Liver (tissue), 9 donors: ENCODE measurements around the gene PRELID1. TPM values are rescaled to one million over a fixed set of nuclear protein-coding genes. Genes with fewer than 3 reads are reported as not detected.

Source experiments
- DNase-seq: peaks from one replicate; pipeline ENCODE4 v3.0.0-alpha.2; 2017; ENCODE audit warnings: low spot score
- H3K27ac ChIP-seq, 2 donors: one replicate each; pipeline ENCODE4 v1.7.0; 2013; ENCODE audit warnings: inconsistent platforms in 2 of 2, low read length in 2 of 2, control low read depth in 1 of 2, low read depth in 1 of 2, mild to moderate bottlenecking in 1 of 2
- H3K27me3 ChIP-seq, 4 donors: one replicate each; pipeline versions ENCODE4 v1.6.1 to v1.7.0; 2013; ENCODE audit warnings: low read length in 3 of 4, inconsistent platforms in 1 of 4, mild to moderate bottlenecking in 1 of 4, moderate library complexity in 1 of 4; ENCODE audit not compliant: control insufficient read depth in 4 of 4, insufficient read depth in 4 of 4
- H3K36me3 ChIP-seq, 4 donors: one replicate each; pipeline versions ENCODE4 v1.6.1 to v1.7.0; 2013; ENCODE audit warnings: low read length in 3 of 4, mild to moderate bottlenecking in 3 of 4, low read depth in 1 of 4, moderate library complexity in 1 of 4; ENCODE audit not compliant: control insufficient read depth in 4 of 4, insufficient read depth in 3 of 4
- H3K4me1 ChIP-seq, 4 donors: one replicate each; pipeline versions ENCODE4 v1.6.1 to v1.7.0; 2013; ENCODE audit warnings: low read length in 3 of 4, mild to moderate bottlenecking in 3 of 4, moderate library complexity in 1 of 4; ENCODE audit not compliant: control insufficient read depth in 4 of 4, insufficient read depth in 4 of 4
- H3K4me3 ChIP-seq, 3 donors: one replicate each; pipeline versions ENCODE4 v1.6.1 to v1.7.0; 2013; ENCODE audit warnings: low read length in 3 of 3, control low read depth in 1 of 3, low read depth in 1 of 3, mild to moderate bottlenecking in 1 of 3
- H3K9ac ChIP-seq, 2 donors: one replicate each; pipeline ENCODE4 v1.7.0; 2013; ENCODE audit warnings: low read length in 2 of 2, mild to moderate bottlenecking in 2 of 2, moderate library complexity in 2 of 2, control low read depth in 1 of 2, low read depth in 1 of 2
- H3K9me3 ChIP-seq, 4 donors: one replicate each; pipeline versions ENCODE4 v1.6.1 to v1.7.0; 2013; ENCODE audit warnings: low read length in 3 of 4; ENCODE audit not compliant: control insufficient read depth in 4 of 4
- ATF3 ChIP-seq: IDR thresholded peaks from 2 replicates; pipeline ENCODE4 v1.6.1; 2016; ENCODE audit warnings: antibody characterized with exemption
- CTCF ChIP-seq: fragments of 150-350 bp; IDR thresholded peaks from 2 replicates; pipeline ENCODE4 v1.5.1; 2017; ENCODE audit warnings: improper control_type of control experiment, low read depth, low read length; ENCODE audit not compliant: missing input control
- EGR1 ChIP-seq, 2 donors: IDR thresholded peaks; 2 replicates each; pipeline ENCODE4 v1.6.1; 2016 to 2018; ENCODE audit warnings: antibody characterized with exemption in 2 of 2, low read depth in 2 of 2
- FOXA1 ChIP-seq: IDR thresholded peaks from 2 replicates; pipeline ENCODE4 v1.6.1; 2016; ENCODE audit warnings: antibody characterized with exemption
- FOXA2 ChIP-seq: IDR thresholded peaks from 2 replicates; pipeline ENCODE4 v1.6.1; 2016; ENCODE audit warnings: antibody characterized with exemption
- GABPA ChIP-seq, 2 donors: IDR thresholded peaks in 1 of 2; conservative IDR thresholded peaks in 1 of 2; 2 replicates each; pipeline ENCODE4 v1.6.1; 2016; ENCODE audit warnings: antibody characterized with exemption in 2 of 2, mild to moderate bottlenecking in 1 of 2, moderate library complexity in 1 of 2
- HNF4A ChIP-seq, 2 donors: conservative IDR thresholded peaks; 2 replicates each; pipeline ENCODE4 v1.6.1; 2016; ENCODE audit warnings: antibody characterized with exemption in 2 of 2, mild to moderate bottlenecking in 2 of 2
- HNF4G ChIP-seq: IDR thresholded peaks from 2 replicates; pipeline ENCODE4 v1.6.1; 2016; ENCODE audit warnings: antibody characterized with exemption
- JUND ChIP-seq, 2 donors: IDR thresholded peaks; 2 replicates each; pipeline ENCODE4 v1.6.1; 2016; ENCODE audit warnings: antibody characterized with exemption in 2 of 2
- MAX ChIP-seq: IDR thresholded peaks from 2 replicates; pipeline ENCODE4 v1.6.1; 2016; ENCODE audit warnings: antibody characterized with exemption
- NR2F2 ChIP-seq: IDR thresholded peaks from 2 replicates; pipeline ENCODE4 v1.6.1; 2016; ENCODE audit warnings: antibody characterized with exemption
- RAD21 ChIP-seq, 2 donors: IDR thresholded peaks; 2 replicates each; pipeline ENCODE4 v1.6.1; 2016; ENCODE audit warnings: antibody characterized with exemption in 2 of 2, mild to moderate bottlenecking in 2 of 2
- REST ChIP-seq: IDR thresholded peaks from 2 replicates; pipeline ENCODE4 v1.6.1; 2016; ENCODE audit warnings: antibody characterized with exemption, mild to moderate bottlenecking
- RXRA ChIP-seq, 2 donors: IDR thresholded peaks; 2 replicates each; pipeline ENCODE4 v1.6.1; 2017 to 2018; ENCODE audit warnings: antibody characterized with exemption in 2 of 2, mild to moderate bottlenecking in 1 of 2
- SP1 ChIP-seq: IDR thresholded peaks from 2 replicates; pipeline ENCODE4 v1.6.1; 2018; ENCODE audit warnings: antibody characterized with exemption, mild to moderate bottlenecking
- TAF1 ChIP-seq: conservative IDR thresholded peaks from 2 replicates; pipeline ENCODE4 v1.6.1; 2016; ENCODE audit warnings: antibody characterized with exemption, mild to moderate bottlenecking
- YY1 ChIP-seq: IDR thresholded peaks from 2 replicates; pipeline ENCODE4 v1.6.1; 2016; ENCODE audit warnings: antibody characterized with exemption, mild to moderate bottlenecking
- ZBTB33 ChIP-seq: IDR thresholded peaks from 2 replicates; pipeline ENCODE4 v1.6.1; 2016; ENCODE audit warnings: antibody characterized with exemption
- WGBS: extraction: QIAGEN DNeasy Blood & Tissue Kit; methylation state at CpG from one replicate; pipeline ENCODE4 v1.1.7; 2013; 5-methylcytosine and 5-hydroxymethylcytosine counted together
- polyA plus RNA-seq, 2 donors: library from polyadenylated mRNA; stranded (reverse) in 1 of 2; unstranded in 1 of 2; fragments of 200-250 nt in 1 of 2; fragments of >200 nt in 1 of 2; fragmentation: Nextera tagmentation in 1 of 2; extraction: Ambion mirVana in 1 of 2; gene quantifications; one replicate each; pipeline versions ENCODE4 v1.2.1 to v1.2.3, GENCODE V29; 2013 to 2015
- total RNA-seq, 2 donors: library from RNA; depleted of rRNA; stranded (reverse); fragments of >200 nt; gene quantifications; one replicate each; pipeline ENCODE4 v1.2.3, GENCODE V29; 2014
- donor health status: healthy.
- donor health status: healthy.
- donor health status: healthy.
- donor health status: healthy.
- donor health status: healthy.

Gene PRELID1
- total and polyA plus RNA-seq, 4 donors: 47.9 to 200 (median 85.3) TPM

GRCh38 chr5:177300951-177301350, 2.6 kb upstream of the PRELID1 start:
- Histone ChIP-seq H3K27me3 (no peaks in the 10 kb centered on the region), H3K9ac (peak overlapping the region in 1 of 2 donors; percentile 31), H3K9me3 (no peaks in the 10 kb centered on the region), H3K4me3 (no peak overlapping the region), H3K4me1 (peaks cover 13 to 42% (median 30%) of the 10 kb centered on the region in 4 donors), H3K36me3 (peaks cover 1 to 9% (median 6%) of the 10 kb centered on the region in 4 donors), H3K27ac (peak overlapping the region; percentile 84 to 89)
- WGBS: 93% methylated on average over 2 of the region's 2 CpGs
- no peak for DNase-seq
- TF ChIP-seq FOXA1: no peak
- TF ChIP-seq JUND (IDR thresholded peaks at IDR 0.05): no peak
- no peak for TF ChIP-seq TAF1
- TF ChIP-seq SP1: no peak
- no peak for TF ChIP-seq CTCF
- TF ChIP-seq ATF3: no peak
- no peak for TF ChIP-seq HNF4G
- TF ChIP-seq NR2F2: no peak
- TF ChIP-seq YY1: no peak
- TF ChIP-seq HNF4A (conservative IDR thresholded peaks at IDR 0.05): no peak
- no peak for TF ChIP-seq MAX
- TF ChIP-seq RXRA (IDR thresholded peaks at IDR 0.05): no peak
- no peak for TF ChIP-seq FOXA2
- TF ChIP-seq REST: no peak
- no peak for TF ChIP-seq RAD21 (IDR thresholded peaks at IDR 0.05)
- TF ChIP-seq ZBTB33: no peak
- TF ChIP-seq GABPA (IDR thresholded peaks at IDR 0.05 in 1 of 2, conservative IDR thresholded peaks at IDR 0.05 in 1 of 2): no peak
- no peak for TF ChIP-seq EGR1 (IDR thresholded peaks at IDR 0.05; ENCODE audit: low read depth in 2 of 2)
